GM23338 (cell line): ENCODE results near the gene MYOM1. TPM values are rescaled to one million over a fixed set of nuclear protein-coding genes. Genes with fewer than 3 reads are reported as not detected.

ENCODE experiments used
- ATAC-seq: fragments of 200-7000 bp; cut with Tn5 transposase; 3 replicates; pipeline ENCODE4 v1.9.1; 2020
- DNase-seq: peaks from one replicate; pipeline ENCODE4 v3.0.0-alpha.2; 2015; ENCODE audit warnings: low spot score
- H2AFZ ChIP-seq: fragments of 200-600 bp; sonication (generic); 2 replicates; pipeline ENCODE4 v1.8.0; 2016; ENCODE audit warnings: antibody characterized with exemption, mild to moderate bottlenecking, moderate library complexity
- H3F3A ChIP-seq: fragments of 200-600 bp; sonication (generic); replicated peaks from 2 replicates; pipeline ENCODE4 v1.8.0; 2017; ENCODE audit warnings: antibody characterized with exemption, mixed run types, low read depth
- H3K27ac ChIP-seq: fragments of 200-600 bp; sonication (generic); 2 replicates; pipeline ENCODE4 v1.6.1; 2016; ENCODE audit warnings: low read depth
- H3K27me3 ChIP-seq: fragments of 200-600 bp; sonication (generic); 2 replicates; pipeline ENCODE4 v1.8.0; 2016; ENCODE audit warnings: mild to moderate bottlenecking, mixed run types, moderate library complexity; ENCODE audit not compliant: insufficient read depth
- H3K36me3 ChIP-seq: fragments of 200-600 bp; sonication (generic); 2 replicates; pipeline ENCODE4 v1.8.0; 2016; ENCODE audit warnings: mild to moderate bottlenecking; ENCODE audit not compliant: insufficient read depth
- H3K4me1 ChIP-seq: fragments of 200-600 bp; sonication (generic); 2 replicates; pipeline ENCODE4 v1.8.0; 2016; ENCODE audit warnings: mild to moderate bottlenecking, moderate library complexity; ENCODE audit not compliant: insufficient read depth
- H3K4me2 ChIP-seq: fragments of 200-600 bp; sonication (generic); 2 replicates; pipeline ENCODE4 v1.7.1; 2017; ENCODE audit warnings: mixed run types
- H3K4me3 ChIP-seq: fragments of 200-600 bp; sonication (generic); 2 replicates; pipeline ENCODE4 v1.6.1; 2016; ENCODE audit warnings: mixed run types
- H3K79me2 ChIP-seq: fragments of 200-600 bp; sonication (generic); replicated peaks from 2 replicates; pipeline ENCODE4 v1.8.0; 2017; ENCODE audit warnings: mild to moderate bottlenecking; ENCODE audit not compliant: insufficient read depth
- H3K9me2 ChIP-seq: fragments of 200-600 bp; sonication (generic); 2 replicates; pipeline ENCODE4 v1.8.0; 2017; ENCODE audit not compliant: insufficient read depth
- H4K20me1 ChIP-seq: fragments of 200-600 bp; sonication (generic); replicated peaks from 2 replicates; pipeline ENCODE4 v1.8.0; 2017; ENCODE audit warnings: mild to moderate bottlenecking; ENCODE audit not compliant: insufficient read depth
- H3K27ac Mint-ChIP-seq: 2 replicates; pipeline ENCODE4 v1.8.0; 2020; ENCODE audit warnings: inconsistent platforms, mild to moderate bottlenecking, moderate library complexity, mixed read lengths
- H3K27me3 Mint-ChIP-seq: 3 replicates; pipeline ENCODE4 v1.8.0; 2022; ENCODE audit warnings: low read depth, mild to moderate bottlenecking, moderate library complexity, mixed read lengths, inconsistent platforms; ENCODE audit not compliant: insufficient read depth, poor library complexity
- H3K36me3 Mint-ChIP-seq: 3 replicates; pipeline ENCODE4 v1.8.0; 2021; ENCODE audit warnings: low read depth, mild to moderate bottlenecking, inconsistent platforms, moderate library complexity, mixed read lengths
- H3K4me1 Mint-ChIP-seq: 3 replicates; pipeline ENCODE4 v1.8.0; 2020; ENCODE audit warnings: mild to moderate bottlenecking, inconsistent platforms, mixed read lengths
- H3K4me3 Mint-ChIP-seq: 3 replicates; pipeline ENCODE4 v1.8.0; 2021; ENCODE audit warnings: moderate library complexity, mild to moderate bottlenecking, inconsistent platforms, mixed read lengths
- H3K9me3 Mint-ChIP-seq: 3 replicates; pipeline ENCODE4 v1.8.0; 2020; ENCODE audit warnings: moderate library complexity, mild to moderate bottlenecking, inconsistent platforms, mixed read lengths
- EZH2phosphoT487 ChIP-seq: fragments of 200-600 bp; sonication (generic); IDR thresholded peaks from one replicate; pipeline ENCODE4 v1.8.1; 2018; ENCODE audit warnings: antibody characterized with exemption; ENCODE audit not compliant: unreplicated experiment
- NANOG ChIP-seq: IDR thresholded peaks from 2 replicates; pipeline ENCODE4 v1.6.1; 2016; ENCODE audit warnings: antibody characterized with exemption, borderline replicate concordance
- POLR2AphosphoS5 ChIP-seq: IDR thresholded peaks from 2 replicates; pipeline ENCODE4 v1.6.1; 2016; ENCODE audit warnings: antibody characterized with exemption, low read depth
- polyA plus RNA-seq: library from polyadenylated mRNA; unstranded; fragments of >200 nt; fragmentation: Nextera tagmentation; extraction: Ambion mirVana; gene quantifications from 2 replicates; pipeline ENCODE4 v1.2.1, GENCODE V29; 2016
- total RNA-seq: library from RNA; depleted of rRNA; stranded (reverse); fragments of >200 nt; shearing (Covaris generic); gene quantifications from 2 replicates; pipeline ENCODE4 v1.2.3, GENCODE V29; 2014
- TF ChIP-seq, protein P1 (sequence below): fragments of 250-450 bp; sonication (Bioruptor Pico); IDR thresholded peaks from 2 replicates; pipeline ENCODE4 v1.5.0; 2020; ENCODE audit warnings: mild to moderate bottlenecking, moderate library complexity
- TF ChIP-seq, protein P2 (sequence below): IDR thresholded peaks from 2 replicates; pipeline ENCODE4 v1.6.1; 2016; ENCODE audit warnings: antibody characterized with exemption

Gene MYOM1
- total and polyA plus RNA-seq, 2 experiments from 2014 or later: 0.27 to 0.38 TPM

DNA sequence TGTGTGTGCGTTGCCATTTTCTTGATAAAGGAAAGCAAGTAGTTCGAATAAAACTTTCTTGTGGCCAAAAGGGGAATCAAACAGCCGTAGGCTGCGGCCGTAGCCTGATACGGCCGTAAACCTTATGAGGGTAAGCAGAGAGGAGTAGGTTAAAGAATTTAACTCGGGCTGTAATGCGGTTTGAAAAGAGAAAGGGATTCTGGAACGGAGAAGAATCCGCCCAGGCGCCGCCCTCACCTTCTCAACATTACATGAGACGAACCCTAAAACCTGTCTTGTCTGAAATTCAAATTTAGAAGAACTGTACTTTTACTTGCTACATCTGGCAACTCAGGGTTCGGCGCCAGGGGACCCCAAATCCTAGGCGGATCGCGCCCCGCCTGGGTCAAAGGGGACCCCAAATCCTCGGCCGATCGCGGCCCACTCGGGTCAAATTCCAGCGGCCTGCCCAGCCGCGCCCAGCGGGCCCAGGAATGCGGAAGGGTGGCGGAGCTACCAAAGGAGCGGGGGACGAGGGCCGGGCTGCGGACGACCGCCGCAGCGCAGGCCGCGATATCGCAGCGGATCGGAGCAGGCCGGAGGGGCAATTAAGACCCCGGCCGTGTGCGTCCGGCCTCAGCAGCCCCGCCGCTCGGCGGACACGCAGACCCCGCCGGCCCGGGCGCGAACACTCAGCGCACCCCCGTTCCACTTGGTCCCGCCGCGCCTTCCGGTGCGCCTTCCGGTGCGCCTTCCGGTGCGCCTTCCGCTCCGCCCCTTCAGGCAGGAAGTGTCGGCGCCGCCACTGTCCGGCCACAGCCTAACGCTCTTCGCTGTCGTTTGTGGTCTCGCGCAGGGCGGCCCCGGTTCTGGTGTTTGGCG is 41.8 kb upstream of the MYOM1 start, which contains the start of gene MYL12B:
TSS of gene MYL12B (plus strand) at position 761 of the 861 bp plus-strand sequence. CDS start 10,766 bp downstream, outside the sequence.
- peak within 1 kb of the TSS; percentile 85; the same call in 1 of the 2 replicates for H2AFZ ChIP-seq
- Mint-ChIP-seq H3K9me3 (no peaks in the 10 kb centered on the region), H3K27ac (peak within 1 kb of the TSS; percentile 97), H3K27me3 (peaks cover 6% of the 10 kb centered on the region), H3K4me1 (peaks cover 47% of the 10 kb centered on the region), H3K36me3 (peaks cover 18% of the 10 kb centered on the region), H3K4me3 (peak within 1 kb of the TSS; percentile 94)
- peaks cover 14% of the 10 kb centered on the region for H3K4me1 ChIP-seq
- H3K4me3 ChIP-seq: peak within 1 kb of the TSS; percentile 96
- no peaks in the 10 kb centered on the region for H3K9me2 ChIP-seq
- no peaks in the 10 kb centered on the region for H3K27me3 ChIP-seq
- TF ChIP-seq EZH2phosphoT487: no peak
- TF ChIP-seq POLR2AphosphoS5: peak; percentile 72
- TF ChIP-seq NANOG: no peak
- TF ChIP-seq, protein P1, sequence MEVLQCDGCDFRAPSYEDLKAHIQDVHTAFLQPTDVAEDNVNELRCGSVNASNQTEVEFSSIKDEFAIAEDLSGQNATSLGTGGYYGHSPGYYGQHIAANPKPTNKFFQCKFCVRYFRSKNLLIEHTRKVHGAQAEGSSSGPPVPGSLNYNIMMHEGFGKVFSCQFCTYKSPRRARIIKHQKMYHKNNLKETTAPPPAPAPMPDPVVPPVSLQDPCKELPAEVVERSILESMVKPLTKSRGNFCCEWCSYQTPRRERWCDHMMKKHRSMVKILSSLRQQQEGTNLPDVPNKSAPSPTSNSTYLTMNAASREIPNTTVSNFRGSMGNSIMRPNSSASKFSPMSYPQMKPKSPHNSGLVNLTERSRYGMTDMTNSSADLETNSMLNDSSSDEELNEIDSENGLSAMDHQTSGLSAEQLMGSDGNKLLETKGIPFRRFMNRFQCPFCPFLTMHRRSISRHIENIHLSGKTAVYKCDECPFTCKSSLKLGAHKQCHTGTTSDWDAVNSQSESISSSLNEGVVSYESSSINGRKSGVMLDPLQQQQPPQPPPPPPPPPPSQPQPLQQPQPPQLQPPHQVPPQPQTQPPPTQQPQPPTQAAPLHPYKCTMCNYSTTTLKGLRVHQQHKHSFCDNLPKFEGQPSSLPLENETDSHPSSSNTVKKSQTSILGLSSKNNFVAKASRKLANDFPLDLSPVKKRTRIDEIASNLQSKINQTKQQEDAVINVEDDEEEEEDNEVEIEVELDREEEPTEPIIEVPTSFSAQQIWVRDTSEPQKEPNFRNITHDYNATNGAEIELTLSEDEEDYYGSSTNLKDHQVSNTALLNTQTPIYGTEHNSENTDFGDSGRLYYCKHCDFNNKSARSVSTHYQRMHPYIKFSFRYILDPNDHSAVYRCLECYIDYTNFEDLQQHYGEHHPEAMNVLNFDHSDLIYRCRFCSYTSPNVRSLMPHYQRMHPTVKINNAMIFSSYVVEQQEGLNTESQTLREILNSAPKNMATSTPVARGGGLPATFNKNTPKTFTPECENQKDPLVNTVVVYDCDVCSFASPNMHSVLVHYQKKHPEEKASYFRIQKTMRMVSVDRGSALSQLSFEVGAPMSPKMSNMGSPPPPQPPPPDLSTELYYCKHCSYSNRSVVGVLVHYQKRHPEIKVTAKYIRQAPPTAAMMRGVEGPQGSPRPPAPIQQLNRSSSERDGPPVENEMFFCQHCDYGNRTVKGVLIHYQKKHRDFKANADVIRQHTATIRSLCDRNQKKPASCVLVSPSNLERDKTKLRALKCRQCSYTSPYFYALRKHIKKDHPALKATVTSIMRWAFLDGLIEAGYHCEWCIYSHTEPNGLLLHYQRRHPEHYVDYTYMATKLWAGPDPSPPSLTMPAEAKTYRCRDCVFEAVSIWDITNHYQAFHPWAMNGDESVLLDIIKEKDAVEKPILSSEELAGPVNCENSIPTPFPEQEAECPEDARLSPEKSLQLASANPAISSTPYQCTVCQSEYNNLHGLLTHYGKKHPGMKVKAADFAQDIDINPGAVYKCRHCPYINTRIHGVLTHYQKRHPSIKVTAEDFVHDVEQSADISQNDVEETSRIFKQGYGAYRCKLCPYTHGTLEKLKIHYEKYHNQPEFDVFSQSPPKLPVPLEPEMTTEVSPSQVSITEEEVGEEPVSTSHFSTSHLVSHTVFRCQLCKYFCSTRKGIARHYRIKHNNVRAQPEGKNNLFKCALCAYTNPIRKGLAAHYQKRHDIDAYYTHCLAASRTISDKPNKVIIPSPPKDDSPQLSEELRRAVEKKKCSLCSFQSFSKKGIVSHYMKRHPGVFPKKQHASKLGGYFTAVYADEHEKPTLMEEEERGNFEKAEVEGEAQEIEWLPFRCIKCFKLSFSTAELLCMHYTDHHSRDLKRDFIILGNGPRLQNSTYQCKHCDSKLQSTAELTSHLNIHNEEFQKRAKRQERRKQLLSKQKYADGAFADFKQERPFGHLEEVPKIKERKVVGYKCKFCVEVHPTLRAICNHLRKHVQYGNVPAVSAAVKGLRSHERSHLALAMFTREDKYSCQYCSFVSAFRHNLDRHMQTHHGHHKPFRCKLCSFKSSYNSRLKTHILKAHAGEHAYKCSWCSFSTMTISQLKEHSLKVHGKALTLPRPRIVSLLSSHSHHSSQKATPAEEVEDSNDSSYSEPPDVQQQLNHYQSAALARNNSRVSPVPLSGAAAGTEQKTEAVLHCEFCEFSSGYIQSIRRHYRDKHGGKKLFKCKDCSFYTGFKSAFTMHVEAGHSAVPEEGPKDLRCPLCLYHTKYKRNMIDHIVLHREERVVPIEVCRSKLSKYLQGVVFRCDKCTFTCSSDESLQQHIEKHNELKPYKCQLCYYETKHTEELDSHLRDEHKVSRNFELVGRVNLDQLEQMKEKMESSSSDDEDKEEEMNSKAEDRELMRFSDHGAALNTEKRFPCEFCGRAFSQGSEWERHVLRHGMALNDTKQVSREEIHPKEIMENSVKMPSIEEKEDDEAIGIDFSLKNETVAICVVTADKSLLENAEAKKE: no peak
- TF ChIP-seq, protein P2, sequence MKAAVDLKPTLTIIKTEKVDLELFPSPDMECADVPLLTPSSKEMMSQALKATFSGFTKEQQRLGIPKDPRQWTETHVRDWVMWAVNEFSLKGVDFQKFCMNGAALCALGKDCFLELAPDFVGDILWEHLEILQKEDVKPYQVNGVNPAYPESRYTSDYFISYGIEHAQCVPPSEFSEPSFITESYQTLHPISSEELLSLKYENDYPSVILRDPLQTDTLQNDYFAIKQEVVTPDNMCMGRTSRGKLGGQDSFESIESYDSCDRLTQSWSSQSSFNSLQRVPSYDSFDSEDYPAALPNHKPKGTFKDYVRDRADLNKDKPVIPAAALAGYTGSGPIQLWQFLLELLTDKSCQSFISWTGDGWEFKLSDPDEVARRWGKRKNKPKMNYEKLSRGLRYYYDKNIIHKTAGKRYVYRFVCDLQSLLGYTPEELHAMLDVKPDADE: peak; percentile 68; the same call in 1 of the 2 replicates
- peaks cover 42% of the 10 kb centered on the region for H3K79me2 ChIP-seq
- H3K4me2 ChIP-seq: peak within 1 kb of the TSS; percentile 96
- DNase-seq (peak; percentile 92), ATAC-seq (peak; percentile 83)
- H3K36me3 ChIP-seq: no peaks in the 10 kb centered on the region; the same call in 1 of the 2 replicates
- H4K20me1 ChIP-seq: peaks cover 28% of the 10 kb centered on the region
- H3F3A ChIP-seq: no peaks in the 10 kb centered on the region
- peak within 1 kb of the TSS; percentile 91 for H3K27ac ChIP-seq
